ENCODE measurements around the gene FAT1.

GRCh38 chr4:186724864-186725468 is 1.3 kb upstream of the FAT1 start:
- TF ChIP-seq CTCF (IDR thresholded peaks at IDR 0.05) = no peak
- TF ChIP-seq POLR2A (IDR thresholded peaks at IDR 0.05) = no peak
- TF ChIP-seq POLR2AphosphoS5 (IDR thresholded peaks at IDR 0.05; ENCODE audit: insufficient read depth in 1 of 2, low read depth in 1 of 2) = no peak
